Thyroid gland (tissue), 4 donors: ENCODE measurements around the gene SCN11A. TPM values are rescaled to one million over a fixed set of nuclear protein-coding genes. Genes with fewer than 3 reads are reported as not detected.

Source experiments
- DNase-seq, 2 donors: peaks; one replicate each; pipeline ENCODE4 v3.0.0-alpha.2; 2019
- H3K27ac ChIP-seq, 3 donors: fragments of 200-600 bp; sonication (generic); 1 replicate in 2 of 3; 2 replicates in 1 of 3; pipeline ENCODE4 v1.5.1; 2016 to 2019; ENCODE audit warnings: mild to moderate bottlenecking in 1 of 3, moderate library complexity in 1 of 3
- H3K27me3 ChIP-seq: fragments of 200-600 bp; sonication (generic); one replicate; pipeline ENCODE4 v1.5.1; 2019
- H3K36me3 ChIP-seq, 2 donors: fragments of 200-600 bp; sonication (generic); one replicate each; pipeline ENCODE4 v1.5.1; 2016 to 2019
- H3K4me1 ChIP-seq, 2 donors: fragments of 200-600 bp; sonication (generic); one replicate each; pipeline ENCODE4 v1.5.1; 2017 to 2019
- H3K4me3 ChIP-seq, 3 donors: fragments of 200-600 bp; sonication (generic); replicated peaks in 1 of 3; 1 replicate in 2 of 3; 2 replicates in 1 of 3; pipeline ENCODE4 v1.5.1; 2016; ENCODE audit warnings: mild to moderate bottlenecking in 1 of 3
- H3K9me3 ChIP-seq: fragments of 200-600 bp; sonication (generic); one replicate; pipeline ENCODE4 v1.5.1; 2017
- POLR2A ChIP-seq, 2 donors: fragments of 450-650 bp; IDR thresholded peaks; one replicate each; pipeline ENCODE4 v1.6.1; 2017; ENCODE audit warnings: antibody characterized with exemption in 2 of 2, mild to moderate bottlenecking in 2 of 2, moderate library complexity in 1 of 2
- WGBS, 2 donors: methylation state at CpG; one replicate each; pipeline ENCODE4 v1.1.5; 2017; 5-methylcytosine and 5-hydroxymethylcytosine counted together
- intact Hi-C: fragments of 100-400 bp; cut with DNase I; formaldehyde crosslinking; loops from one replicate; pipeline ENCODE4 v1.15.1; 2023
- total RNA-seq, 4 donors: library from RNA; depleted of rRNA; stranded (reverse); fragments of >200 nt; gene quantifications; one replicate each; pipeline ENCODE4 v1.2.3, GENCODE V29; 2016
- TF ChIP-seq, protein P1 (sequence below), 6 experiments: fragments of 200-600 bp in 3 of 6; fragments of 450-650 bp in 3 of 6; sonication (generic) in 3 of 6; IDR thresholded peaks; one replicate each; pipeline ENCODE4 v1.5.1; 2016 to 2019; ENCODE audit warnings: antibody characterized with exemption in 6 of 6, mild to moderate bottlenecking in 2 of 6, inconsistent platforms in 1 of 6, moderate library complexity in 1 of 6

SCN11A gene
- total RNA-seq, 4 donors from 2014 or later: 0.13 to 0.33 (median 0.14) TPM

DNA sequence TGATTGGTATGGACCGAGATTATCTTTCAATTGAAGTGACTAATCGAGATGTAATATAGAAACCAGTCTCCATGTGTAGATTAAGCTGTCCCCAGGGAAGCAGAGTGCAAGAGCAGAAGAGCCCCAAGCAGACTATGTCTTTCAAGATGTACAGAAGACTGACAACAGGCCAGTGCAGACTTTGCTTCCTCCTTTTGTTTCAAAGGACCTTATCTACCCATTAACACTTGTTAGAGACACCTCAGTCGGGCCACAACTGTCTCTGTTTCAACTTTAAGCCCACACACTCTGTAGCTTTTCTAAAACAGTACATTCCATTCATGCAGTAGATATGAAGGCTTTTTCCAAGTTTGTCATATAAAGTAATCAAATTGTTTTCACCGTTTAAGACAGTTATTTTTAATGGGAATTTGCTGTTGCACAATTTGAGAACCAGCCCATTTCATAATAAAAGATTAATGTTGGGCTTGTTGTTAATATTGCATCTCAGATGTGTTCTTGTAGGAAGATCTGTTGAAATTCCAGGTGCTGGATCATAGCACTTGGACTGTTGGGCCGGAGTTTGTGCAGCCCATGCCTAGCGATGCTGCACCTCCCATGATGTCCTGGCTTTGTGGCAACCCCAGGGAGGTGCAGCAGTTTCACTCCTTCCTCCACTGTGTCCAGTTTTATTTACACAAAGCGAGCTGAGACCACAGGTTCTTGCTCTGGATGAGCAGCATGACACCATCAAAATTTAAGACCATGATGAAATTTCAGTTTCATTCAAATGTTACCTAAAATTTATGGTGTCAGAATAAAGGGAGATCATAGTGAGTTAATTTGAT, 43.3 kb upstream of the SCN11A start:
- no peaks in the 10 kb centered on the region for H3K27me3 ChIP-seq
- no peaks in the 10 kb centered on the region for H3K4me1 ChIP-seq
- intact Hi-C loops: no loop called here
- no peaks in the 10 kb centered on the region for H3K9me3 ChIP-seq
- H3K4me3 ChIP-seq: no peak overlapping the region
- H3K36me3 ChIP-seq: peaks cover 67 to 83% of the 10 kb centered on the region in 2 donors
- H3K27ac ChIP-seq: no peak overlapping the region
- WGBS, 2 donors: 87 to 89% methylated on average over 7 of the region's 7 CpGs
- no peak for DNase-seq
- TF ChIP-seq, protein P1, sequence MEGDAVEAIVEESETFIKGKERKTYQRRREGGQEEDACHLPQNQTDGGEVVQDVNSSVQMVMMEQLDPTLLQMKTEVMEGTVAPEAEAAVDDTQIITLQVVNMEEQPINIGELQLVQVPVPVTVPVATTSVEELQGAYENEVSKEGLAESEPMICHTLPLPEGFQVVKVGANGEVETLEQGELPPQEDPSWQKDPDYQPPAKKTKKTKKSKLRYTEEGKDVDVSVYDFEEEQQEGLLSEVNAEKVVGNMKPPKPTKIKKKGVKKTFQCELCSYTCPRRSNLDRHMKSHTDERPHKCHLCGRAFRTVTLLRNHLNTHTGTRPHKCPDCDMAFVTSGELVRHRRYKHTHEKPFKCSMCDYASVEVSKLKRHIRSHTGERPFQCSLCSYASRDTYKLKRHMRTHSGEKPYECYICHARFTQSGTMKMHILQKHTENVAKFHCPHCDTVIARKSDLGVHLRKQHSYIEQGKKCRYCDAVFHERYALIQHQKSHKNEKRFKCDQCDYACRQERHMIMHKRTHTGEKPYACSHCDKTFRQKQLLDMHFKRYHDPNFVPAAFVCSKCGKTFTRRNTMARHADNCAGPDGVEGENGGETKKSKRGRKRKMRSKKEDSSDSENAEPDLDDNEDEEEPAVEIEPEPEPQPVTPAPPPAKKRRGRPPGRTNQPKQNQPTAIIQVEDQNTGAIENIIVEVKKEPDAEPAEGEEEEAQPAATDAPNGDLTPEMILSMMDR (IDR thresholded peaks at IDR 0.05): no peak
- no peak for TF ChIP-seq POLR2A (IDR thresholded peaks at IDR 0.05)

DNA sequence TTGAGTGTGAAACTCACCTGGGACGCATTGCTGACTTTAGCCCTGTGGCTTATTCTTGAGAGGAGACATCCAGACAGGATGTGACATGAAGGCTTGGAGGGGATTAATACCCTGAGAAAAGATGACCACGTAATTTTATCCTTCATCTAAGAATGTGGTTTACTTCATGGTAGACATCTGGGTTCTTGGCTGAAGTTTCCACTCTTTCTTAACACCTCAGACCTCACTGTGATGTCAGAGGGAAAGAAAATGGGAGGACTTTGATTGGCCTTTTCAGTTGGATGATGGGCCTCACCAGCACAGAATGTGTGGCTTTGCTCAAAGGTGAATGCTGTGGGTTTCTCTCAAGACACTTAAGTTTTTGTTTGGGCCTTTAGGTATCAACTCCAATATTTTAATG, 39.2 kb upstream of the SCN11A start:
- Histone ChIP-seq H3K27me3 (no peaks in the 10 kb centered on the region), H3K27ac (no peak overlapping the region), H3K36me3 (peaks cover 54 to 78% of the 10 kb centered on the region in 2 donors), H3K4me3 (no peak overlapping the region), H3K4me1 (no peaks in the 10 kb centered on the region), H3K9me3 (no peaks in the 10 kb centered on the region)
- DNase-seq: no peak
- WGBS, 2 donors: 85 to 90% methylated on average over 2 of the region's 2 CpGs
- intact Hi-C loops: no loop called here
- TF ChIP-seq POLR2A (IDR thresholded peaks at IDR 0.05): no peak
- TF ChIP-seq, protein P1 (IDR thresholded peaks at IDR 0.05): no peak

DNA sequence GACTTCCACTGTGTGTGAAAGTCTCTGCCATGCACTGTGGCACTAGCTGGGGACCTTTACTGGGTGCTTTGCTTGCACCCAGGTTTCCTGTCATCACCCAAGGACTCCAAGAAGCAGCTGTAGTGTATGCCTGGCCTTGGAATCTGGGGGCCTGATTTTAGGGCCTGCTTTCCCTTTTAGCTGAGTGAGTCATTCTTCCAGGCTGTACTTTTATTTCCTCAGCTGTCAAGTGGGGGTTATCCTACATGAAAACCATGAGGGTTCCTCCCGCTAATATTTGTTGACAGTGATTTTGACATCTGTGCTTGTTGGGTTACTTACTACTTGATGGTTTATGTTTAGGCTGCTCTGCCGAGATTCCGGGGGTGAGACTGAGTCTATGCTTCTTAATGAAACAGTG, 37.1 kb upstream of the SCN11A start:
- Histone ChIP-seq H3K27ac (no peak overlapping the region), H3K36me3 (peaks cover 37 to 63% of the 10 kb centered on the region in 2 donors), H3K27me3 (no peaks in the 10 kb centered on the region), H3K4me3 (no peak overlapping the region), H3K4me1 (no peaks in the 10 kb centered on the region), H3K9me3 (no peaks in the 10 kb centered on the region)
- no peak for DNase-seq
- intact Hi-C loops: no loop called here
- WGBS, 2 donors: 88 to 90% methylated on average over 3 of the region's 3 CpGs
- TF ChIP-seq, protein P1 (IDR thresholded peaks at IDR 0.05): no peak
- TF ChIP-seq POLR2A (IDR thresholded peaks at IDR 0.05): no peak

DNA sequence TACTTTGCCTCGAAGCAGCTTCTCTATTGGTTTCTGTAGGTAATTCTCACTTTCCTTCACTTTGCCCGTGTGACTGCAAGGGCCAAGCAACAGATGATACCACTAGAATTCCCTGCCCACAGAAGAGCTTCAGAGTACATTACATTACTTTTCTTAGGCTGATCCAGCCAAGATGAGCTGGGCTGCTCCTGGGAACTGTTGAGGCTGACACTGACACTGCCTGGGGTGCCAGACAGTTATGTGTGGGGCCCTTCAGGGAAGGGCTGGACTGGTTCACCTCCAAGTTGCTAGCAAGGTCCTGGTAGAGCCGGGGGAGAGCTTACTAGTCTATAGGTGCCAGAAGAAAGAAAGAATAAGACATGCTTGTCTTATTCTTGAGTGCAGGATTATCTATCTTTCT, 36.7 kb upstream of the SCN11A start:
- no peak overlapping the region for H3K27ac ChIP-seq
- no peak for DNase-seq
- no peaks in the 10 kb centered on the region for H3K27me3 ChIP-seq
- no peaks in the 10 kb centered on the region for H3K4me1 ChIP-seq
- no peaks in the 10 kb centered on the region for H3K9me3 ChIP-seq
- H3K4me3 ChIP-seq: no peak overlapping the region
- intact Hi-C loops: no loop called here
- no peak for TF ChIP-seq POLR2A (IDR thresholded peaks at IDR 0.05)
- TF ChIP-seq, protein P1 (IDR thresholded peaks at IDR 0.05): no peak
- WGBS, 2 donors: 97 to 99% methylated on average over 3 of the region's 3 CpGs
- H3K36me3 ChIP-seq: peaks cover 37 to 58% of the 10 kb centered on the region in 2 donors

DNA sequence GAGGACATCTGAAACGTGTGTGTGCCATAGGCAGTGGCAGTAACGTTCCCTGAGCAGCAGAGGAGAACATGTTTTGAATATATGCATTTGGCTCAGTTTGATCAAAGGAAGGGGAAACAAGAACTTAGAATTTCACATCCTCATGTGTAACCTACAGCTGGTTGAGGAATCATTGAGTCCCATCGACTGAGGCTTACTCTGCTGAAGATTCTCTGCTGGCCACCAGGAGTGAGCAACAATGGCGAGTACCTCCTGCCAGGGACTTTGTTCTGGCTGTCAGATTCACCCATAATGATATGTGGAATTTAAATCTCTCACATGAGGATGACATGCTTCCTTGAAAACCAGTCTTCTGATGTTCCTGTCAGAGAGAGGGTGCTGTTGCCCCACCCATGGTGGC, 34.4 kb upstream of the SCN11A start:
- no peak overlapping the region for H3K4me3 ChIP-seq
- no peaks in the 10 kb centered on the region for H3K9me3 ChIP-seq
- no peak for DNase-seq
- 89 to 96% methylated on average over 4 of the region's 4 CpGs for WGBS, 2 donors
- peaks cover 25 to 44% of the 10 kb centered on the region in 2 donors for H3K36me3 ChIP-seq
- intact Hi-C loops: no loop called here
- TF ChIP-seq POLR2A (IDR thresholded peaks at IDR 0.05): no peak
- TF ChIP-seq, protein P1 (IDR thresholded peaks at IDR 0.05): no peak
- H3K4me1 ChIP-seq: no peaks in the 10 kb centered on the region
- no peaks in the 10 kb centered on the region for H3K27me3 ChIP-seq
- no peak overlapping the region for H3K27ac ChIP-seq
